GM18502 (cell line): Measurements from ENCODE around the gene PDE4D.

ENCODE experiments used
- ATAC-seq: cut with Tn5 transposase; IDR thresholded peaks from one replicate; pipeline ENCODE4 v1.9.1; 2021; ENCODE audit warnings: mild to moderate bottlenecking; ENCODE audit not compliant: unreplicated experiment, poor library complexity

The PDE4D gene

DNA sequence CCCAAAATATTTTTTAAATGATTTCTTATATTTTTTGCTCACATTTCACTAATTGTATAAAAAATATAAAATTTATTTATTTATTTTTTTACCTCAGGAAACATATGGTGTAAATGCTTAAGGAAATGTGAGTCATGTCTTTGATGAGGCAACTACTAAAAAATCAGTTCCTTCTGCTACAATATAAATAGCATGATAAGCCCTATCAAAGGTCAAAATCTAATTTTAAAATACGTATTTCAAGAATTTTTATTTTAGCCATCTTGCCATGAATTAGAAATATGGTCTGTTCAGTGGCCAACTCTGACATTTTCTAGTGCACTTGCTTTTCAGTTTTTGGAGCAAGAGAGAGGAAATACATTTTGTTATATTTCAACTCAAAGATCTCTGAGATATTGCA is 50.5 kb downstream of the PDE4D start:
- no peak for ATAC-seq

DNA sequence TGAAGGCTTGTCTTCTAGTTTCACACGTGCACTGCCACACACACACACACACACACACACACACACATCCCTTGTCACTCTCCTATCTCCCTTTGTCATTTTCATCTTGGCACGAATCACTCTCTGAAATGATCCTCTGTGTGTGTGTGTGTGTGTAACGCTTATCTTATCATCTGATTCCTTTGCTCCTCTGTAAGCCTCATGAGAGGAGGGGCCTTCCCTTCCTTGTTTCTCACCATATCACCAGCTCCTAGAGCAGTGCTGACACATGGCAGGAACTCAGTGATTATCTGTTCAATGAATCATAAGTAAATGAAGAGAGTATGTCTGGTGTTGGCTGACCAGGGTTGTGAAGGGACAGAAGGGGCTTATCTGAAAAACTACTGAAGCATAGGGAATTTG is 53.3 kb downstream of the PDE4D start:
- no peak for ATAC-seq

DNA sequence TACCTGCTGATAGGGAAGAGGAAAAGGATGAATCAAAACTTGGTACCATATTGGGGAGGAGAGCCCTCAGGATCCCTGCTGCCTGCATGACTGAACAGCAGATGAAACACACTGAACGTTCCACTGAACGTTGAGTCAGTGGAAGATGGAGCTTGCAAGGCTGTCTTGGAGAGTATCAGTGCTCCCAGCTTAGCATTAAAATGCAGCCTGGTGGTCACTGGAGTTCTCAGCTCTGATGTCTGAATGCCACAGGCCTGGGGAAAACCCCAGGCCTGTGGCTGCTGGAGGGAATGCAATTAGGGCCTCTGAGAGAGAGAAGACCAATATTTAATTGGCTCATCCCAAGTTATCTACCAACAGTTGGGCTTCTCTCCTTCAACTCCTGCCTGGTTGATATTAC is 54.5 kb downstream of the PDE4D start:
- no peak for ATAC-seq

DNA sequence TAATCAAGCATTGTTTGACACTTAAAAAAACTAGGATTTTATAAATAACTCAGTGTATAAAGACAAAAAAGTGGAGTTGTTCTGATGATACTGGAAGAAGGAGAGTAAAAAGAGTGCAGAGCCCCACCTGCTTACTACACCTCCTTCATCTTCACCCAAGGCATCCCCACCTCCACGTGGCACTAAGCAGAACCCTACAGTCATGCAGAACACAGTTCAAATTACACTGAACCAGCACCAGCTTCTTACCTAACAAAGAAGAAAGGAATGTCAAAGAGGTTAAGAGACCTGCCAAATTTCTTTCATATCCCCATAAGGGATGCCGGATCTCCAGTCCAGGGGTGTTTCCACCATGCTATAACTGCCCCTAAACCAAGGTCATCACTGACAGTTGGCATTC is 55.5 kb downstream of the PDE4D start:
- no peak for ATAC-seq

DNA sequence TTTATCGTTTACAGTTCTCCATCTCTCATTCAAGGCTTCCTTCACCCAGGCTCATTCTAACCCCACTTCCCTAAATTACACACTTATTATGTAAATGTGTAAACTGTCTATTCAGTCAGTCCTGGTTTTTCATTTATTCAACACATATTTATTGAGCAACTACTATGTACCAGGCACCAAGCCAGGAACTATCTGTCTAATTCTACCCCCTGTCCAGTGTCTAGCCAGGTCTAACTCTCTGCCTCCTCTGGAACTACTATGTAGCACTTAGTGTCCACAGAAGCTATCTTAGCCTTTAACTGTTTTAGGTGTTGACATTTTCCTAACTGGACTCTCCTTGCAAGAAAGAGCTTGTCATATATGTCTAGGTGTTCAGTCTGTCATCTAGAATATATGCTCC is 56.5 kb downstream of the PDE4D start:
- ATAC-seq, result no peak

DNA sequence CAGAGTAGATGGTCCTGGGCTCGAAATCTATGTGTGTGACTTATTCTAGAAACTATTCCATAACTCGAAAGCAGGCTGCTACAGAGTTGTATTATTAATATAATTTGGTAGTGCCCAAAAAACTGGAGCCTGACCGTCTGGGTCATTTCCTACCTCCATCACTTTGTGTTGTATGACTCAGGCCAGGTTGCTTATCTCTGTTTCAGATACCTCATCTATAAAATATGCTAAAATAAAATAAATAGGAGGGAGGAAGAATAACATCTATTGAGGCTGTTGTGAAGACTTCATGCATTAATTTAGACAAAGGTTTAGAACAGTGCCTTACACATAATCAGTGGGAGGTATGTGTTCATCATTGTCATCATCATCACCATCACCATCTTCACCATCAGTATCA is 57.7 kb downstream of the PDE4D start:
- ATAC-seq, result no peak

DNA sequence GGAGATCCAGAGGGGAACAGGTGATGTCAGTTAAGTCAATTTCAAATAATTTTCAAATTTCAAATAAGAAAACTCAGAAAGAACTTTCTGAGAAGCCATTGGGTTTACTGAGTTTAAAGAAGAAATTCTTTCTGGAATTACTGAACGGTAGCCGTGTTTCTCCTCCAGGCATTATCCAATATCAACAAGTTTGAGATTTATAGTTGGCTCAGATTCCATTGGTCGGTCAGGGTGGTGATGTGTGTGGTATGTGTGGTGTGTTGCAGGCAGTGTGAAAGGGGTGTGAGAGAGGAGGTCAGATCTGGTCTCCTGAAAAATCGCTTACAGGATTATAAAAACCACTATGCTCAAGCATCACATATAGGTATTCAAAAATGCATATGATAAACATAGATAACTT is 60.1 kb downstream of the PDE4D start:
- ATAC-seq, result no peak

DNA sequence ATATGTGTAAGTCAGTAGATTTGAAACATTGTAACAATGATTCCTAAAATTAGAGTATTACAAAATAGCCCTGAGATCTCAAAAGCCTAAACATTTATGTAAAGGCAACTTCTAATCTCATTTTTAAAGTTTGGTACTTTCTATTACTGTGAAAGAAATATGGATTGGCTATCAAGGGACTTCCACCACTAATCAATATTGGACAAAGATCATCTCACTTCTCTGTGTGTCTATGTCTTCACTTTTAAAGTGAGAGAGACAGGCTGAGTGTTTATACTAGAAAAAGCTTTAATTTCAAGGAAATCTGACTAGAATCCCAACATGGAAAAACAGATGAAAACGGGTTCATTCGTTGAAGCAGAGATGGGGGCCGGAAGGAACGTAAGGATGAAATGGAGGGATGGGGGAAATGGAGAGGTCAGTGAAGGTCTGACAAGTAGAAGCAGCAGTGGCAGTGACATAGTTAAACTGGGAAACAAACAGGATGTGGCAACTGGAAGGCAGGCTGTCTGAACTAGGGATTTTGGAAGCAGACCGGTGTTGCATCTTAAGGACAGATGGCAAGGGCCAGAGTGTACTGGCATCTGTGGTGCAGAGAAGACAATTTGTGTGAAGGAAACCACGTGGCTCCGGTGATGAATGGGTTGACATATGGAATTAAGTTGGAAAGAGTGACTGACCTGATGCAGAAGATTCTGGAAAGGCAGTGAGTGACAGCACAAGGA is 60.8 kb downstream of the PDE4D start:
- no peak for ATAC-seq

DNA sequence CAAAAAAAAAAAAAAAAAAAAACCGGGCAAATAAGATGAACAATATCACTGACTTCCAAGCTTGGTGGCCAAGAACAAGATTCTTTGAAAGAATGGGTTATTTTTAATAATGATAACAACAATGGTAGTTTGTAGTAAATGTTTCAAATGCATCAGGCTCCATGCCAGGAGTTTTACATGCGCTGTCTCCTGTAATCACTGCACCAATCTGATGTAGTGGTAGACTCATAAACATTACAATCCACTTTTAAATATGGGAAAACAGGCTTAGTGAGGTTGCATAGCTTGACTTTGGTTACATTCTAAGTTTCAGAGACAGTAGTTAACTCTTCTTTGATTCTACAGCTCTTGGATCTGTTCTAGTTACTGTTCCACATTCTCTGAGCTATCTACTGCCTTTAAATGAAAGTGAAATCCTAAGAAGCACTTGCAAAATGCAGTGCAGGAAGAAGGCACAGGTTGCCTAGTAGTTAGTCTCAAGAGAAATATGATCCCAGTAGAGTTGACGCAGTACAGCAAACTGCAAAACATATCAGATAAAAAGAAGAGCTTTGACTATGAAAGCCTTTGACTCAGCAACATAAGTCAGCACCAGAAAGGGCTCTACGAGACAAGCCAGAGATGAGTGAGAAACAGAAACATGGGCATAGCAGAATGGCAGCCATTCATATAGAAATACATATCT is 62.1 kb downstream of the PDE4D start:
- no peak for ATAC-seq

DNA sequence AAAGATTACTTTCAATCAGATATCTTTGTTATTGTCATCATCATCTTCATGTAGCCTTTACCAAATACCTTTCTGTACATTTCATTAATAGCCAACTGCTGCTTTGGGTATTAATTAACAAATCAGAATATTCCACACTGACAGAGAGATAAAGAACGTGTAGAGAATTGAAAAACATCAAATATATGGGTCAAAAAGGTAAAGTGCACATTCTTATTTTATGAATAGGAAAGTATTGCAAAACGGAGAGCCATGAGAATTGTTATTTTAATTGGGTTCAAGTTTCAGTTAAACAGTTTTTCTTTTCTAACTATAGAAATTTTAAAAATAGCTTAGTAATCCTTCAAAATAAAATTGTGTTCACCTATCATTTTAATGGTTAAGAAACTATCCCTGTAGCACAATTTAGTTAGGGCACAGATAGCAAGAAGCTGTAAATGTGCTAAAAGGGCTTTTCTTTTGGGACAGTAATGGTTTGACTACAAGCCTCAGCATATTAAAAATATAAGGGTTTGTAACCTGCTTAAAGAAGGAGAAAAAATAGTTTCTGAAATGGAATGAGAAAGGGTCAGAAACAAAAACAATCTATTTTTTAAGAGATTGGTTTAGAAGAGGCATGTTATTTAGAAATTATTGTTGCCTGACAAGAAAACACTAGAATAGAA is 62.9 kb downstream of the PDE4D start:
- no peak for ATAC-seq

DNA sequence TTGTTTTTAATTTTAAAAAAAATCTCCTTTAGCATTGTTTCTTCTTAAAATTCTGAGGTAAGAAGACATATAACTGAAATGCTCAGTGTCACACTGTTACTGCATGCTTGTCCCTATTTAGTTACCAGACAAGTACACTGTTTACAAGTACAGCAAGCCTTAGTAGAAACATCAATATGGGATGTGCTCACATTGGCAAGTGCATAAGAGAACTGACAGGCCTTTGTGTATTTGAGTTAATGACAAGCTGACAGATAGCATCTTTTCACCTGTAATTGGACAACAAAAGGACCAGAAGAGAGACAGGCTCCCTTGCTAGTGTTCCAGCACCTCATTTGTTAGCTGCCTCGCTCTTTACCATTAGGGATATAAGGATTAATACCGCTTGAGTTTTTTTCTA is 63.6 kb downstream of the PDE4D start:
- ATAC-seq, result no peak

DNA sequence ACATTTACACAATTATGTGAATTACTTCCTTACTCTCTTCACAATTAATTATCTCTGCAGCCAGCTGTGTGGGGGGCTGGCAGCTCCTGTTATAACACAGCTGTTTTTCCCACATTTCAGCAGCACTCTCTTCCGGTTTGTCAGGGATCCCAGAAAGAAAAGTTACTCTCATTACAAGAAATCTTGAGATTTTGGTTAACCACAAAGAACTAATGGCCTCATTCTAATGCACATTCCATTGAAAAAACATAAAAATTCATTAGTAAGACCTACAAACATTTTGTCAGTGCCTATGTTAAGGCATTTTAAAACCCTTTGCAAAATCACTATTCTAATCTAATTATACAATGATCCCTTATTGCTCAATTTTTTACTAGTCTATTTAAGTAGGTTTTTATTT is 64.1 kb downstream of the PDE4D start:
- ATAC-seq, result no peak

DNA sequence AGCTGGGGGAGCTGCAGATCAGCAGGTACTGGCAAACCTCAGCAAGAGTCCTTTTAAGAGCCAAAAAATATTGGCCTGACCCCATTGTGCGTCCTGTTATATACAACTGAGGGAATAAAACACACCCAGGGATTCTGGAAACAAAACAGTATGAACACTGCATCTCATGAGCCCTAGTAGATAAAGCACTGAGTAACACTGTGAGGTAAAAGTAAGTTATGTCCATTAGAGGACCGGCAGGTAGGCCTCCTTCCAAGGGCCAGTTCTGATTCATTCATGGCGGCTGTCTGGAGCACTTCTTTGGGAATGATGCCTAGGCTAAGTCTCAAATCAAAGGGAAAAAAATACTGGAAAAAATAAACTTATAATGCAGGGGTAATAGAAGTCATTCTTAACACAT is 64.9 kb downstream of the PDE4D start:
- no peak for ATAC-seq

DNA sequence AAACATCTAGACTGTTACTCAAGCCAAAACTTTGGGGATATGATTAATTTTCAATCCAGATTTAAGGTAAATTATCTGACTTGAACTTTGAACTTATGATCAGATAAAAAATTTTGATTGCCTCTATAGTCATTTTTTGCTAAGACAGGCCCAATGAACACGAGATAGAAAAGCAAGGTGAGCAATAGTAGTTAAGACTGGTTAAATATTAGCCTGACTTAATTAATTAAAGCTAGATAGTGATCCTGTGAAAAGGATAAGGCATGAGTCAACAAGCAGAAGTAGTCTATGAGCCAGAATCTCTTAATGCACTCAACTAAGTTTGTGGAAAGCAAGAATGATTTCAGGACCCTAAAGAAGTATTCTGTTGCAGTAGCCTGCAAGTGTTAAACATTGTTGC is 66.5 kb downstream of the PDE4D start:
- no peak for ATAC-seq

DNA sequence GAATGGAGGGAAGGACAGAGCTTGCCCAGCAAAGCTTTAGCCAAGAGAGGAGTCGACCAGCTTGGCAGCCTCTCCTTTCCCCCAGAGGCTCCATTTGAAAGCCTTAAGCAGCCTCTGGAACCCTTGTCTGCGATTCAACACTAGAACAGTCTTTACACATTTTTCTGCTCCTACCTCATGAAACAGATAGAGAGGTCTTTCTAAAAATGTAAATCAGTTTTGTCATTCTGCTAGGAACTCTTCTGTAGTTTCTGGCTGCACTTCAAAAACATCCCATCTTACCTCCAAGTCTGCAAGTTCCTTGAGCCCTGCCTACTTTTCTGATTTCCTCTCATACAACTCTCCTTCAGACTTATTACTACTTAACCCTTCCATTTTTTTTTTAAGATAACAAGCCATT is 70.1 kb downstream of the PDE4D start:
- ATAC-seq, result no peak

DNA sequence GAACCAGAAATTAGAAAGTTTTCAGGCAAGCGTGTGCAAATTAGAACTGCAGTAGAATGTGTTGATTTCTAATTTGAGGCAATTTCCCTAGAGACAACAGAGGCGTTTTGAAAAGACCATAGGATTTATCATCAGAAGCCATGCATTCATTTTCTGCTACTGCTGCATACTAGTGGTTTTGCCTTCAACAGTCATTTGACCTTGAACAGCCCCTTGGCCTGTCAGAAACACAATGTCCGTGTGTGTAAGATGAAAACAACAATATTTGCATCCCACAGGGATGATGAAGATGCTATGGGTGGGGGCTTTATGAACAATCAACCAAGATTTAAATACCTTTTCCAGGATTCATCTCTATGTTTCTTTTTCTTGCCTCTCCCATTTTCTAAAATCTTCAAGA is 73.7 kb downstream of the PDE4D start:
- no peak for ATAC-seq

DNA sequence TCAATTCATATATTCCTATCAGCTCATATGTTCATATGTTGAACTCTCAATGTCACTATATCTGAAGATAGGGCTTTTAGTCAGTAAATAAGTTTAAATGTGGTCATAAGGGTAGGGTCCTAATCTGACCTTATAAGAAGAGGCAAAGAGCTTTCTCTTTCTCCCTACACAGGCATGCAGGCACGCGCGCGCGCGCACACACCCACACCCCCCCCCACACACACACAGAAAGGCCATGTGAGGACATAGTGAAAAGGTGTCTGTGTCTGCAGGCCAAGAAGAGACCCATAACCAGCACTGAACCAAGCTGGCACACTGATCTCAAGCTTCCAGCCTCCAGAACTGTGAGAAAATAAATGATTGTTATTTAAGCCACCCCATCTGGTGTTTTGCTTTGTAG is 76.0 kb downstream of the PDE4D start:
- no peak for ATAC-seq

DNA sequence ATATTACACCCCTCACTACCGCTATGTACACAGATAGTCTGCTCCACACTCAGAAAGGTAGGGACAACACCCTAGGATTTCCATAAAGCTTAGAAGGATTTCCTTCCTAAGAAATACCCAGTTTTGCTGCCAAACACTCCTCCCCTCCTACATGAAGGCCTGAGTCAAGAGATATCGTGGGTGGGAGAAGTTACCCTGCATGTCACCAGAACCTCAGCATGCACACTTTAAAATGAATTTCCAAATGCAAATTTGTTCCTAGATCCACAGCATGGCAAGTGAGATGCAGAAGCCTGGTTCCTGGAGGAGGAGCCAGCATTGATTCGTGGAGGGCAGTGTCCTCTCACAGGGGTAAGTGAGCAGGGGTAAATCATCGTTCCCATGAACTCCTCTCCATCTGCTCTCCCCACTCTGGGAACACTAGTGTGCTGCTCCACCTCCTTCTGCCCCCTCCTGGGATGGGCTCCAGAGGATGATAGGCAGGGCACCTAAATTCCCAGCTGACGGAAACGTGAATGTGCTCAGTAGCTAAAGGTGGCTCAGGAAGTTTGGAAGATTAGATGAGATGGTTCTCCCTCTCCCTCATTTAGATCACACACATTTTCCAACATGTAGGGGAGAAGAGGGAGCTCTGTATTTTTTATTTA is 76.7 kb downstream of the PDE4D start:
- ATAC-seq, result no peak

DNA sequence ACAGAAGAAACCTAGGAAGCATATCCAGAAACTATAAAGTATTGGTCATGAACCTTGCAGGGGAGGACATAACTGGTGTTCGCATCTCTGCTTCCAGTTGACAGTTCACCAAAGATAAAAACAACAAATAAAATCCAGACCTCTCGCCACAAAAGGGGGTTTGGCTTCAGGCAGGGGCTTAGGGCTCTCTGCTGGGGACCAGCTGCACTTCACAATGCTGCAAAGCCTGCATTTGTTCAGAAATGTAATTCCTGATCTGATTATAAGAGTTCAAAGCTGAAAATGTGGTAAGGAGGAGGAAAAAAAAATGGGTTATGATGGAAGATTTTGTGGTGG is 79.0 kb downstream of the PDE4D start:
- no peak for ATAC-seq

DNA sequence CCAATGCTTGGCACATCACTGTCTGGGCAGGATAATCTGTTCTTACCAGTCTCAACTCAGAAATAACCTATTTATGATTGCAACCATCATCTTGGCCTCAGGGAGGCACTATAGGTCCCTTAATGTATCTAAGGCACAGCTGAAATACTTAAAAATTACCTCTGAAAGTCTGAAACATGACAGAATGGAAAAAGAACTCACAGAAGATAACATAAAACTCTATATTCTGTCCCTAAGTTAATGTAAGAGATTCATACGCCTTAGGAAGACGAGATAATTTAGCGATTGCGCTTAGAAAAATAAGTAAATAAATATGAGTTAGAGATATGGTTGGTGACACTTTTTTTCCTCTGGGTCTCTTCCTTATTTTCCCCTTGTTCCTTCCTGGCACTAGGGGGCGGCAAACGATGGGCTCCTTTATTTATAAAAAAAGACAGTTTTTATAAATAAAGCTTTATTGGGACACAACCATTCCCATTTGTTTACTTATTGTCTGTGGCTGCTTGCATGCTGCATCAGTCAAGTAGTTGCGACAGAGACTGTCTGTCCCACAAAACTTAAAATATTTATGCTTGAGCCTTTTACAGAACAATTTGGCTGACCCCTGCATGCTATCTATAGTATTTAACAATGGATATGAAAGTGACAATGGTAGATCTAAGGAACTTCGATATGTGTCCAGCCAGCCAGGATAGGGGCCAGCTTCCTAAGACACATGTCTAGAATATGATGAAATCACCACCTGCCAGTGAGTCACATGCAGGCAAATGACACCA is 79.6 kb downstream of the PDE4D start:
- peak; percentile 74 for ATAC-seq

DNA sequence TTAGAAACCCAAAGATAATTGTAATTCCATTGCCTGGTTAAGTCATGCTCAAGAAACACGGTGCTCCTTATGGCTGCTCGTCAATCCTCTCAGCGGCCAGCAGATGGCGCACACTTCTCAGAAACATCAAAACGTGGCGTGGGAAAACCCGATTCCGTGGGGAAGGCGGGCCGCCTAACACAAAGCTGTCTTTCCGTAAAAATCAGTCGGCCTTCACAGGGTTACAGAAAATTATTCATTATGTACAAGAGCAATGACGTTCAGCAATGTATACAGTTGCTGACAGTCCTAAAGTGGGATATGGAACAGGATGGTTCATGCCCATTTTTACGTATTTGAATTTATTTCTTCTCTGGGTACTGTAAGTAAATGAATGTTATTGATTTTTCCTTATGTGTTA is 83.5 kb downstream of the PDE4D start:
- ATAC-seq, result peak; percentile 71
